Right ventricle myocardium superior (tissue), 1 donor: ENCODE measurements around the gene PHACTR1. TPM values are rescaled to one million over a fixed set of nuclear protein-coding genes. Genes with fewer than 3 reads are reported as not detected.

Source experiments
- ATAC-seq: fragments of 200-7000 bp; cut with Tn5 transposase; one replicate; pipeline ENCODE4 v1.9.1; 2020; ENCODE audit warnings: mild to moderate bottlenecking; ENCODE audit not compliant: poor library complexity
- DNase-seq: peaks from one replicate; pipeline ENCODE4 v3.0.0-alpha.2; 2020
- intact Hi-C: fragments of 100-400 bp; cut with DNase I; formaldehyde crosslinking; loops from one replicate; pipeline ENCODE4 v1.11.2; 2022
- total RNA-seq: library from RNA; stranded (reverse); fragmentation: NEBNext Ultra II Directional; extraction: Animal tissue kit (Norgen Biotek cat#: 25700); gene quantifications from one replicate; pipeline ENCODE4 v1.2.1, GENCODE V29; 2021
- donor health status: DM: no; HTN: yes; CAD: no; lungs with severe emphysema.

The PHACTR1 gene
- total RNA-seq, 1 donor from 2014 or later: 114 TPM

DNA sequence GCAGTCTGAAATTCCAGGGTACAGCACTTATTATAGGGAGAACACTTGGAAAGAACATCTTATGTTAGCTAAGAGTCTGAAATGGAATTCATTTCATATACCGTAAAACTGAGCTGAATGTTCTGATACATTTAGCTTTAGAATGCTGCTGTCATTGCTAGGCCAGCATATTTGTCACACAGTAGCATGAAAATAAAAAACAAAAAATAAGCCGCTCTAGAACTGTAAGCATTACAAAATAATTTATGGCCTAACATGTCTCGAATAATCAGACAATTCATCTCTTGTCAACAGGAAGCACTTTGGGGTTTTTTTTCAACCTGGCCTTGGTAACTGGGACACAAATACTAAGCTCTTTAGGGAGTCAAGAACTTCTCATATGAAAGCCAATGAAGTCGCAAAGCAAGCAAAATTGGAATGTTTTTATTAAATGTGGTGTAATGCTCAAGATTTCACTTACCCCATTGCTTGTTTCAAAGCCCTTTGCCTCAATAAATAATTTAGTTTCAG lies 115.7 kb downstream of the PHACTR1 start:
- intact Hi-C loops: no loop called here
- no peak for ATAC-seq

DNA sequence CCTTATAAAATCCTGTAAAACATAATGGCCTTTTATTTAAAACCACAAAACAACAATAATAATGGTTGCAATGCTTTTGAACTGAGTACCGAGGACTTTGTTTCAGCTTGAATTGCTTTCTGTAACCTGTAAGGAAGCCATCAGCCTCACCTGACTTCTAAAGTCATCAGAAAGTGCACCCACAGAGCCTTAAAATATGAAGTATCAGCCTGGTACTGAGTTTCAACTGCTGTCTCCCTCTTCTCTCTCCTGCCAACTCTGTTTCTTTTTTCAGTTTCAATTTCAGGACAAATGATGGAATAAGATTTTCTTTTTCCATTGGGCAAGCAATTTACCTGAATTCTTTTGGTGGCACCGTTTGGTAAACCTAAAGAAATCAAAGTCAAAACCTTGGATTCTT lies 119.4 kb downstream of the PHACTR1 start:
- no peak for DNase-seq
- intact Hi-C loops: no loop called here
- no peak for ATAC-seq

More for the DNA sequence above, 115.7 kb downstream of the PHACTR1 start:
- no peak for DNase-seq

DNA sequence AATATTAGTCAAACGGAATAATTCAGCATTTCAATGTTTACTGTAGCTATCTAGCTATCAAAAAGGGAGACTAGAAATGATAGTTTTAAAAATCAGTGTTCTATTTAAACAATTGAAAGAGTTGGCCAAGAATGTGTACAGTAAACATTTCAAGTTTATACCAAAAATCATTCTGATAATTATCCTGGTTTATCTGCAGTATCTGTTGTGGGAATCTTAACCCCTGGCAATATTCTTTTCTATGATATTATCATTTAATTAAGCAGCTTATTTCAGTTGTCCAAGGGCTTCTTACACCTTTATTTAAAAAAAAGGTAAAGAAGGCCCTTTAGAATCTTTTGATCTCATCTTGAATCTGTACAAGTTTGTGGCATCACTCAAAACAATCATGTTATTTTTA lies 125.1 kb downstream of the PHACTR1 start:
- DNase-seq: no peak
- intact Hi-C loops: no loop called here
- no peak for ATAC-seq

DNA sequence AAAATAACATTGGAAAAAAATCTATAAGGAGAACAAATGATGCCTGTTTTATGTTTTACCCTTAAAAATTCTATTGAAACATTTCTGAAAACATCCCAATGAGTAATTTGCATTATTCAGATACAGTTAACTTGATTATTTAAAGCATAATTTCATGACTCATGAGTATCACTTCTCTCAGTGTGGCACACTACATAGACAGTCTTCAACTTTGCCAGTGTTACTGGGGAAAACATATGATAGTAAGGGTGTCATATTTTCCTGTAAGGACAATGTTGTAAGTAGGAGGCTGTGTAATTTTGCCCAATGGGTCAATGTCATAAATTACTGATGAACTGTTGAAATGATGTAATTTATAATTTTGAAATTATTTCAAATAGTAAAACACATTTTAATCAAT lies 125.5 kb downstream of the PHACTR1 start:
- intact Hi-C loops: no loop called here
- DNase-seq: no peak
- ATAC-seq: no peak

DNA sequence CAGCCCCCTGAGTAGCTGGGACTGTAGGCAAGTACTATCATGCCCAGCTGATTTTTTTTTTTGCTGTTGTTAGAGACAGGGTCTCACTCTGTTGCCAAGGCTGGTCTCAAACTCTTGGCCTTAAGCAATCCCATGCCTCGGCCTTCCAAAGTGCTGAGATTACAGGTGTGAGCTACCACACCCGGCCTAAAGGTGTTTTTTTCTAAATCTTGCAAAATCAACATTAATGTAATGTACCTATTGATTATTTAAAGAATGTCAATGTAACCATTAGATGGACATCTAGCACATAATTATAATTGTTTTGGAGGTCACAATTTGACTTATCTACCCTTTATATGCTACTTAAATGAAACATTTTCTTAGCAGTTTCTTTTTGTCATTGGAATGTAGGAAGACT lies 126.1 kb downstream of the PHACTR1 start:
- DNase-seq (no peak), ATAC-seq (no peak)
- intact Hi-C loops: no loop called here

DNA sequence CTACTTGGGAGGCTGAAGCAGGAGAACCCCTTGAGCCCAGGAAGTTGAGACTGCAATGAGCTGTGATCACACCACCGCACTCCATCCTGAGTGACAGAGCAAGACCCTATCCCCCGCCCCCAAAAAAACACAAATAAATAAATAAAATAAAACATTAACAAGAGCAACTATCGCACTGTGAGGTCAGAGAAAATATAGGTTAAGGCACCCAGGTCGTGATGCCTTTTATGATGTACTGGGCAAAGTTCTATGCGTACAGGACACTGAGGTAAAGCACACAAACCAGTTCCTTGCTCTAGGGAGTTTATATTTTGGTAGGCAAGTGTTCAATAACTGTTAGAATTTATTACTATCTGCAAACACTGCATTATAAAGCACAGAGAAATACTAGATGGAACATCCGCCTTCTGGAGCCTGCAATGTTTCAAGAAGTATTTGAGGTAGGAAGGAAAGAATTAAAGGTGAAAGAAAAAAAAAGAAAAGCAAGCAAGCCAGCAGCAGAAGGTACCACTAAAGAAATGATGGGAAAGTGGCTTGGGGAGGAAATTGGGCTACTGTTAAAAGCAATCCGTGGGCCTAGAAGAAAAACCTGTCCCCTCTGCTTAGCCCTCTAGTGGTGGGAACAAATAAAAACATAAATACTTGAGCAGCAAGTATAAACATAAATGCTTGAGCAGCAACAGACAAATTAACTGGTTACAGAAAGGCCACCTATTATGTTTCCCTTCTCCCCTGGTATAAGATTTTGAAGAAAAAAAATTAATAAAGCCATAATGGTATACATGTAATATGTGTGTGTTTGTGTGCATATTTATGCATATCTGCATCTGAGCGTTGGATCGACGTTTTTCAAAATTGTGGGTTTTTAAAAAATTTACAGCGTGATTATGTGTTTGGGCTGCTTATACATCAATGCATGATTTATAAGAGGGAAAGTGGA lies 128.0 kb downstream of the PHACTR1 start:
- DNase-seq (no peak), ATAC-seq (no peak)
- intact Hi-C loops: no loop called here

DNA sequence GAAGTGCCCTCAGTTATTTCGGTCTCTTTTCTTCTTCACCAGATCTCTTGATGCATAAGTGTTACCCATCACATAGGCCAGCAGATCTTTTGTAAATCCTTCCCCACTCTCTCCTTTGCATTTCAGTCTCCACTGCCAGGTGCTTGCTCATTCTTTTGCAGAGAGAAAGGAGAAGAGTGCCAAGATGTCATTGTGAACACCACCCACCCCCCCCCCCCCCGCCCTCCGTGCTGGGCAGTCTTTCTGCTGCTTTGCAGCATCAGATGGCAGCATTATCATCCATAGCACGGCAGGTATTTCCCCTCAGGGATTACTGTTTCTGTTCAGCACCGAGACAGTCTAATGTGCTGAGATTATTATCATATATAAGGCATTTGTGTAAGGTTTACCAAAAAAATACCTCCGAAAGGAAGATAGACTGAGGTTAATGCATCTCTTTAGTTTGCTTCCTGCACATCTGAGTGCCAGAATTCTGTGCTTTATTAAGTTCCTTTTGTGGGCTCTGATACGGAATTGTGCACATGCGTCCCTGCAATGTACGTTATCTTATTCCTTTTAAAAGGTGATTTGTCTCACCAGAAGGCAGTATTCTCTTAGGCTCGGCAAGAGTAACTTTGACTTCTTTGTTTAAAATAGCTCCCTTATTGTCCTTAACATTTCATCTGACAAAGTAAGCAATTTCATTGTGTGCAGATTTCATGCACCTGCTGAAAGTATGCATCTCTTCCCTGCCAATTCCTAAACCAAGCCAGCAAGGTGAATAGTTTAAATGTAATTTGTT lies 128.8 kb downstream of the PHACTR1 start:
- ATAC-seq: no peak
- intact Hi-C loops: no loop called here
- no peak for DNase-seq

DNA sequence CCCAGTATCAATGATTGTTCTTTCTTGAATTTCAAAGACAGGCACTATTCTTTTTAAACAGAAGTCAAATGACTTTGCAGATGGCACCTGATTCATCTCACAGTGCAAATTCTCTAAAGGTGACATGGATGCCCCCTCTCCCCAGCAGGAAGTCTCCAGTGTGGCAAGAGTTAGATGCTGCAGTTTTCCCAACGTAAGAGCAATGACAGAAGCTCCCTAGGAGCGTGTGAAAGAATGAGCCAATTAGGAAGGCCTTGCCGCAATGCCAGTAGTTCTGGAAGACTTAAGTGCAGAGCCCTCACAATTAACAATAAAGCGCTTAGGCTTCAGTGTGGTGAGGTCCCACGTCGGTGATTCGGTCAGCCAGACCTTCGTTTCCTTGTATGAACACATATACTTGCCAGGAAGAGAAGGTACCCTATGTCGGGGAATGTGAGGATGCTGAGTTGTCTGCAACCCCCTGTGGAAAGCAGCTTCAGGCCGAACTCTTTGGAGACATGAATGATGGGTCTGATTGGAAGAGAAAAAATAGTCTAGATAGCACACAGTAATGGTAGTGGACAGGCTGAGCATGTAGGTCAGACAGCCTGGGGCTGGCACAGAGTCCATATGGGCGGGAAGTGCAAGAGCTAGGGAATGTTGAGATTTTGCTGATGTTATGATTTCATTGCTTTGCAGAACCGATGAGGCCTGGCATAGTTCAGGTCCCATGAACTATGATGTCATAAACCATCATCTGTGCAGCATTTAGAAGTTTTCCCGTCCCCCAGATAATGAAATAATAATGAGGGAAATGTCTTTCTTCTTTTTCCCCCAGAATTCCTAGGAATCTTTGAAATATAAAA lies 132.6 kb downstream of the PHACTR1 start:
- intact Hi-C loops: no loop called here
- no peak for DNase-seq
- ATAC-seq: no peak

DNA sequence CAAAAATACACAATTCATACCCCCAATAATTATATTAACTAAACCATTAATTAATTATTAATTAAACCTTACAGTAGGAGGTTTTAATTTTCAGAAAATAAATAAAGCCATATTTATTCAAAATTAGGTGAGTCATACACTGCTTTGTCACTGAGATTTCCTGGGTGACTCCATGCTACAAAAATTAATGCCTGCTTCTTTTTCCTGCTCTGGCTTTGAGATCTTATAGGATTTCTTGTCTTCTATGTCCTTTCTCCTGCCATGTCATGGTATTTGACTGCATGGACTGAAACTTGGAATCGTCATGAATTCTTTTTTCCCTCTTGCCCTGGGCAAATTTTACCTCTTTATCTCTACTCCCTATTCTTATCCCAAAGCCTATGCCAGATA lies 133.2 kb downstream of the PHACTR1 start:
- ATAC-seq (no peak), DNase-seq (no peak)
- intact Hi-C loops: no loop called here

DNA sequence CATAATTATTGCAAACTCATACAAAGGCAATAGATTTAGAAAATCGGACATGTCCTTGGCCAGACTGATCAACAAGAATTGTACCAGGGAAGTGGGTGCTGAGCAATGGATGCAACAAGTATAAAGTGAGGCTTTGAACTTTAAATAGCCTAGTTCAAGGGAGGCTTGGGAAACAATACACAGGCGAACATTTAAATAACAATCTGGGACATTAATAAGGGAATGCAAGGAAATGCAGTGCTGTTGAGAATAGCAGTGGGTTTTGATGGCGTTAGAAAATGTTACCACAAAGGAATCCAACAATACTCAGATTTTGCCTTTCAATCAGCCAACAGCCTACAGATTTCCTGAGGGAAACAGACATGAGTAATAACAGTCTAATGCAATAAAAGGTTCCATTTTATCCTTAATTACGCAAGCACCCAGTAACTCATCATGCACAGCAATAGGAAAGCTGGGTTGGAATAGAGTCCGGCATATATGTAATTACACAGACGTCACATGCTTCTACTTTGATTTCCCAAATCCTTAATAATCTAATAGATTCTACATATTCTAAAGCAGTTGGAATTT lies 134.6 kb downstream of the PHACTR1 start:
- ATAC-seq: no peak
- no peak for DNase-seq
- intact Hi-C loops: no loop called here

DNA sequence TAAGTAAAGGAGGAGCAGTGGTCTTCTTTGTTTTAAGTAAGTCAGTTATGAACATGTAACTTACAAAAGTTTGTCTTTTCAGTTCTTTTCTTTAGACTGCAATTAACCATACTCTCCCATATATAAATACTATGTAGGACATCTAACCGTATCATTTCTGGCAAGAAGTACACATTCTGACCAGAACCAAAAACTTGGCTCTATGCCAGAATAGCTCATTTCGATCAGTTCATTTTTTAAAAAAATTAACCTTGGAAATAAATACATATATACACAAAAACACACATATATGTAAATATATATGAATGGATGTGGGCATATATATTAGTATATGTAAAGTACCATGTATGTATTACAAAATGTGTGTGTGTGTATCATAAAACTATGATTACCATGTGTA lies 145.0 kb downstream of the PHACTR1 start:
- DNase-seq (no peak), ATAC-seq (no peak)
- intact Hi-C loops: no loop called here

DNA sequence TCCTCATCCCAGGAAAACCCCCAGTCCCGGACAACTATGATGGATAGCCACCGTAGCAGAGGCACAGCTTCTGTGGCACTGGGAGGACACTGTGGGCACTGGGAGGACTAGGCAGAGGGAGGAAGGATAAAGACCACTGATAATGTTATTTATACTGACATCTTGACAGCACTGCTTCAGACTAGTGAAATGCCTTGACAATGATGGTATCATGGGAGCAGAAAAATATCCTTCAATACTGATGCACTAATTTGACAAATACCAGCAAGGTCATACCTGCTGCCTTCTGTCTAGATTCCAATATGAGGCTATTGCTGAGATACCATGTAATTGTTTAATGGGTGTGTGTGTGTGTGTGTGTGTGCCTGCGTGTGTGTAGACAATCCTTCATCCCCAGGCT lies 148.6 kb downstream of the PHACTR1 start:
- ATAC-seq (no peak), DNase-seq (no peak)
- intact Hi-C loops: no loop called here

DNA sequence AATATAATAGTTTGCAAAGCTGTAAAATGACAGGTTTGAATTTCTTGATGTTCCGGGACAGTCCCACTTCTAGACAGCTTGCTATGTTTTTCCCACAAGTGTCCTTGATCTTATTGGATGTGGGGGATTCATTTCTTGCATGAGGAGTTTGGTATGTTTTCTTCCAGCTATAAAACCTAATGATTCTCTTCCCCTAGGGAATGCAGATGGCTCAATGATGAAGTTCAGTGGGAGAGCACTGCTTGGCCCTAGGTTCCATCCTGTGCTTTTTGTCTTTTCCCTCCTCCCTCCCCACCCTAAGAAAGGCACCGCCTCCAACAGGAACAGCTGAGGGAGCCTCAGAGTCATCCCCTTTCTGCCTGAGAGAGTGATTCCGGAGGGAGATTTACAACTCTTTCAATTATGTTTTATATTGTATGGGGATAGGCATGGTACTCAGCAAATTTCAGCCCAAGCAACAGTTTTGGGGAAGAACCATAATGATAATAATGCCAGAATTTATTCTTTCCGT lies 149.2 kb downstream of the PHACTR1 start:
- DNase-seq (no peak), ATAC-seq (no peak)
- intact Hi-C loops: no loop called here

DNA sequence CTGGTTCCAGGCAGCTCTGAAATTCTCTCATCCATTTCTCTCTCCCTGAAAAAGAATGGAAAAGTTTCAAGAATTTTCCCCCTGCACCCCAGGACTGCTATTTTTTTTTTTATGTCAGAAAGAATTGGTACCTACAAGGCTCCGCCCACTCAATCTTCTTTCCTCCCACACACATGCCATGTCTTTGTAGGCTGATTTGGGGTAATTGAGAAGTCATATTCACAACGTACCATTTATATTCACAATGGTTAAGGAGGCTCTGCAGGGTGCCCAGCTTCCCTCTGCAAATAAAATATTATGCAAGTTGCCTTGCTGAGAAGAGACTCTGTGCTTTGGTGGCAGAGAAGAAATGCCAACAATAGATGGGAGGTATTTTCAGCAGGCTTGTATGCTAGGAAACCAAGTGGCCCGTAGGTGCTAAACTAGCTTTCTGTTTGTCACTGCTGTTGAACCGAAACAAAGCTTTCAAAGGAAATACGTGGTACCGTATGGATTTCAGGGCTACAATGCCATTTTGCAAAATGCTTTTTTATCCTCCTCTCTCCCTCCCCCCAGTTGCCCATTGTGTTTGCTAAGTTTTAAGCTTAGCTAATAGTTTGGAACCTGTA lies 150.0 kb downstream of the PHACTR1 start:
- intact Hi-C loops: no loop called here
- DNase-seq (no peak), ATAC-seq (no peak)

DNA sequence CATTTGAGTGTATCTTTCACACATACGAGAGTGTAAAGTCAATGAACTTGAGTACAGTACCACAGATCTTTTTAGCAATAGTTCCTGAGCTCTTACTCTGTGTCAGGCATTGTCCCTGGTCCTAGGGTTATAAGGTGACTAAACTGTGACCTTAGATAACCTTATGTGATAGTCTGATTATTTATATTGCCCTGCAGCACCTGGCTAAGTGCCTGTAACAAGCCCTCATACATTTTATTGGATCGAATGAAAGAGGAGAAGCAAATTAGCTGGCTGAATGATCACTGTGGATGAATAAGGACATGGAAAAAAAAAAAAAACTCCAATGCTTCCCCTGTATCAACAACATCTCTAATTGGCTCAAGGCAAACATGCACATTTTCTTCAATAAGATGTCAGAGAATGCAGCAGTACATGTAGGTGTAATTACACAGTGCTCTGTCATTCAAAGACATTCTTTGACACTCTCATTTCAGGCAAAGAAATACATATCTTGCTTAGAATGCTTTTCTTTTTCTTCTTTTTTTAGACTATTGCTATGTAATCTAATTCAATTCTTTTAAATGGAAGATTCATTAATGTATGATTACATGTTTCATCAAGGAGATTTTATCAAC lies 153.4 kb downstream of the PHACTR1 start:
- DNase-seq (no peak), ATAC-seq (no peak)
- intact Hi-C loops: no loop called here

DNA sequence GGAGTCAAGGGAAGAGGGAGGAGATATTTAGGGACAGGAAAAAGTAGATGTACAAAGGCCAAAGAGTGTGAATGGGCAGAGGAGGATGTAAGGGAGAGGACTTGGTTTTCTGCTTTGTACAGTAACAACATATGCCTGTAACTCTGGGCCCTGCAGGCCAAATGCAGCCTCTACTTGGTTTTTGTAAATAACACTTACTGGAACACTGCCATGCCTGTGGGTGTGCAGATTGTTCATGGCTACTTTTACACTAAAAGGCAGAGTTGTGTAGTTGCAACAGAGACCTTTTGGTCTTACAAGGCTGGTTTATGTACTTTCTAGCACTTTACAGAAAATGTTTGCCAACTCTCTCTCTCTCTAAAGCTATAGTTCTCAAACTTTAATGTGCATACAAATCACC lies 157.1 kb downstream of the PHACTR1 start:
- ATAC-seq: no peak
- intact Hi-C loops: no loop called here
- DNase-seq: no peak

DNA sequence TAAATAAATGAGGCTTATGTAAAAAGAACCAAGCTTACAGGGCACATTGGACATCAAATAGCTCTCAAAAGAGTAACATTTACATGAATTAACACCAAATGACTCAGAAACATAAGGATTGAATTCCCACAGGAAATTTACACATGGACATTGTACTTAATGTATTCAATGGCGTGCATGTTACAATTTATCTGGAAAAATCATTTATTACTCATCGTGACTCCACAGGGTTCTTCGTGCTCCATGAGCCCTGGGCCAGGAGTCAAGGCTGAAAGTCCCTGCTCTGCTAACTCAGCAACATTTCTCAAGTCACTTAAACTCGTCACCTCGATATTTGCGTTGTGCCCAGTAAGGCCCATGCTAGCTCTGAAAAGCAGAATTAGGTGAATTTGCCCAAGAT lies 158.5 kb downstream of the PHACTR1 start:
- DNase-seq: no peak
- no peak for ATAC-seq
- intact Hi-C loops: no loop called here

DNA sequence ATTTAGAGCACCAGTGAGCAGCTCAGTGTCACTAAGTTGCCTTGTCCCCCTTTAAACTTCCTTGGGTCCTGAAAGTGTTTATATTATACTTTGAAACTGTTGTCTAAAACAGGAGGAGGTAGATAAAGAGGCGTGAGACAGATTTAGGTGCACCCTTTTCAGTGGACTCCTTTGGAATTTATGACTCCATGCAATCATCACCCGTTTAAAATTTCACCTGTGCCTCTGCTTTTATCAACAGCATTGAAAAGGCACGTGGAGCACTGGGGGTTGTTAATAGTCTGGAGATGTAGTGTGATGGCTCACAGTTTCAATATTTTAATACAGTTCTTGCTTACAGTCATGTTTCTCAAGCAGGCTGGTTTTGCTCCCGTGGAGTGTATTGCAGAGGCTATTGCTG lies 162.2 kb downstream of the PHACTR1 start:
- intact Hi-C loops: no loop called here
- no peak for DNase-seq
- no peak for ATAC-seq
